Glutamatergic neuron (in vitro differentiated cells): Measurements from ENCODE around the gene TMEM59. TPM values are rescaled to one million over a fixed set of nuclear protein-coding genes. Genes with fewer than 3 reads are reported as not detected.
"Not testable (repeated sequence)": the region's sequence is repeated elsewhere in the genome, so short reads cannot be mapped to it uniquely, and the experiment has no call there.

Experiments used
- DNase-seq: peaks from one replicate; pipeline ENCODE4 v3.0.0; 2022
- H3K27ac Mint-ChIP-seq: one replicate; pipeline ENCODE4 v1.8.0; 2020; ENCODE audit warnings: mild to moderate bottlenecking, mixed read lengths, inconsistent platforms; ENCODE audit not compliant: unreplicated experiment
- H3K27me3 Mint-ChIP-seq: one replicate; pipeline ENCODE4 v1.8.0; 2020; ENCODE audit warnings: mild to moderate bottlenecking, moderate library complexity, mixed read lengths, inconsistent platforms; ENCODE audit not compliant: unreplicated experiment
- H3K36me3 Mint-ChIP-seq: one replicate; pipeline ENCODE4 v1.8.0; 2020; ENCODE audit warnings: mild to moderate bottlenecking, mixed read lengths, inconsistent platforms; ENCODE audit not compliant: unreplicated experiment
- H3K4me1 Mint-ChIP-seq: one replicate; pipeline ENCODE4 v1.8.0; 2020; ENCODE audit warnings: mild to moderate bottlenecking, low read depth, mixed read lengths, inconsistent platforms; ENCODE audit not compliant: unreplicated experiment
- H3K4me3 Mint-ChIP-seq: one replicate; pipeline ENCODE4 v1.8.0; 2020; ENCODE audit warnings: mild to moderate bottlenecking, mixed read lengths, inconsistent platforms; ENCODE audit not compliant: unreplicated experiment
- H3K9me3 Mint-ChIP-seq: one replicate; pipeline ENCODE4 v1.8.0; 2020; ENCODE audit warnings: mild to moderate bottlenecking, moderate library complexity, mixed read lengths, inconsistent platforms; ENCODE audit not compliant: unreplicated experiment
- CTCF ChIP-seq: fragments of 200-600 bp; sonication (generic); IDR thresholded peaks from one replicate; pipeline ENCODE4 v1.5.0; 2021; ENCODE audit not compliant: partially characterized antibody, unreplicated experiment
- total RNA-seq: library from RNA; stranded (reverse); fragmentation: NEBNext Ultra II Directional; extraction: Animal tissue kit (Norgen Biotek cat#: 25700); gene quantifications from one replicate; pipeline ENCODE4 v1.2.1, GENCODE V29; 2021; ENCODE audit not compliant: unreplicated experiment

The TMEM59 gene
- total RNA-seq, 1 donor from 2014 or later = 309 TPM

GRCh38 chr1:54028306-54029251, 24.4 kb downstream of the TMEM59 start:
- TF ChIP-seq CTCF = no peak
- no peak overlapping the region for H3K27ac Mint-ChIP-seq
- H3K27me3 Mint-ChIP-seq = peaks cover 2% of the 10 kb centered on the region
- peaks cover 2% of the 10 kb centered on the region for H3K9me3 Mint-ChIP-seq
- no peaks in the 10 kb centered on the region for H3K36me3 Mint-ChIP-seq
- H3K4me3 Mint-ChIP-seq = no peak overlapping the region
- no peak for DNase-seq
- no peaks in the 10 kb centered on the region for H3K4me1 Mint-ChIP-seq

- Mint-ChIP-seq H3K27ac (no peak overlapping the region), H3K4me1 (no peaks in the 10 kb centered on the region), H3K27me3 (peaks cover 2% of the 10 kb centered on the region), H3K4me3 (no peak overlapping the region), H3K9me3 (peaks cover 2% of the 10 kb centered on the region), H3K36me3 (no peaks in the 10 kb centered on the region)
- no peak for TF ChIP-seq CTCF
- DNase-seq = no peak
These were observed 25.2 kb downstream of the TMEM59 start for GRCh38 chr1:54027848-54028247.

GRCh38 chr1:54024811-54025210, 28.2 kb downstream of the TMEM59 start:
- DNase-seq, H3K27me3 Mint-ChIP-seq, H3K9me3 Mint-ChIP-seq, H3K27ac Mint-ChIP-seq, H3K36me3 Mint-ChIP-seq, H3K4me3 Mint-ChIP-seq, H3K4me1 Mint-ChIP-seq: not testable (repeated sequence)

- no peak for DNase-seq
- peaks cover 4% of the 10 kb centered on the region for H3K9me3 Mint-ChIP-seq
- peaks cover 2% of the 10 kb centered on the region for H3K4me1 Mint-ChIP-seq
- H3K4me3 Mint-ChIP-seq = no peak overlapping the region
- no peak for TF ChIP-seq CTCF
- no peaks in the 10 kb centered on the region for H3K36me3 Mint-ChIP-seq
- H3K27me3 Mint-ChIP-seq = peaks cover 3% of the 10 kb centered on the region
- no peak overlapping the region for H3K27ac Mint-ChIP-seq
These were observed 28.6 kb downstream of the TMEM59 start for GRCh38 chr1:54024358-54024757.

- not testable (repeated sequence) for H3K4me3 Mint-ChIP-seq, H3K27me3 Mint-ChIP-seq, H3K4me1 Mint-ChIP-seq, H3K9me3 Mint-ChIP-seq, H3K36me3 Mint-ChIP-seq, DNase-seq, H3K27ac Mint-ChIP-seq
These were observed 33.3 kb downstream of the TMEM59 start for GRCh38 chr1:54019562-54020176.

- Mint-ChIP-seq H3K36me3 (no peaks in the 10 kb centered on the region), H3K27me3 (peaks cover 1% of the 10 kb centered on the region), H3K9me3 (peaks cover 2% of the 10 kb centered on the region), H3K4me3 (no peak overlapping the region), H3K27ac (no peak overlapping the region), H3K4me1 (peaks cover 2% of the 10 kb centered on the region)
- no peak for DNase-seq
- no peak for TF ChIP-seq CTCF
These were observed 34.4 kb downstream of the TMEM59 start for GRCh38 chr1:54018635-54019034.
